ENCODE results near the gene GREB1. TPM values are rescaled to one million over a fixed set of nuclear protein-coding genes. Genes with fewer than 3 reads are reported as not detected.

The GREB1 gene
- total RNA-seq, 1 donor from 2014 or later, result 0.42 TPM

DNA sequence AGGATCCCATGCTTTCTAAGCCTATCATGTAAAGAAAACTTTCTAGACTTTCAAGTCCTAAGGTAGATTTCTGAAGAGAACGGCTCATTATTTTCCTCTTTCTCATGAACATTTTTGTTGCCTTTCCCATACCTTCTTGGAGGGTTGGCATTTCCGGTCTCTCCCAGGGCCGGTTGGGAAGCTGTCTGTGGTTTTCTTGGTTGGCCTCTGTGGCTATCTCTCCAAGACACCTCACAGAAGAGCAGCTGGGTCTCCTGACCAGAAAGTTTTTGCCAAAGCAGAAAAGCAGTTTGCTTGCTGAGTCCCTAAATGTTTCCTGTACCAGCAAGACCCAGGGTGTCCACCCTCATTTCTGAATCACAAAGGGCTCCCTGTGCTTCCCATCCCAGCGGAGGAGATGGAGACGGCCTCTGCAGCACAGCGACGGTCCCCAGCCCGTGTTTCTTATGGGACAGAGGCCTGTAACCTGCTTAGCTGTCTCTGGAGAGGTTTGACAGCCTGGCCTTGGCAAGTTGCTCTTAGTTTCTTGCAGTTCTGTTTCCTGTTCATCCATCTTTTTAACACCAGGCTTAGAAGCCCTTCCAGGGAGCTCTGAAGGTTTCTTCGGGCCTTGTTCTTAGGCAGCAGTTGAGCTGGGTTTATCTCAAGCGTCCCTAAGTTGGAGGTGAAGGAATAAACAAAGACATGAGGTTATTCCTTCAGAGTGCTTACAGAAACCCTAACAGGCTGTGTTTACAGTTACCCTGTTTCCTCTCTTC lies 39.8 kb downstream of the GREB1 start:
- Mint-ChIP-seq H3K9me3 (no peaks in the 10 kb centered on the region), H3K27ac (no peak overlapping the region), H3K4me3 (no peak overlapping the region), H3K27me3 (peaks cover 5% of the 10 kb centered on the region), H3K36me3 (ENCODE audit: low read depth) (no peaks in the 10 kb centered on the region), H3K4me1 (no peaks in the 10 kb centered on the region)
- intact Hi-C loops (cut with micrococcal nuclease), result no loop called here
- DNase-seq (no peak), ATAC-seq (ENCODE audit: low read depth) (no peak)
- CTCF ChIA-PET, result no interaction called here
- POLR2A ChIA-PET, result no interaction called here
- TF ChIP-seq, protein P1, sequence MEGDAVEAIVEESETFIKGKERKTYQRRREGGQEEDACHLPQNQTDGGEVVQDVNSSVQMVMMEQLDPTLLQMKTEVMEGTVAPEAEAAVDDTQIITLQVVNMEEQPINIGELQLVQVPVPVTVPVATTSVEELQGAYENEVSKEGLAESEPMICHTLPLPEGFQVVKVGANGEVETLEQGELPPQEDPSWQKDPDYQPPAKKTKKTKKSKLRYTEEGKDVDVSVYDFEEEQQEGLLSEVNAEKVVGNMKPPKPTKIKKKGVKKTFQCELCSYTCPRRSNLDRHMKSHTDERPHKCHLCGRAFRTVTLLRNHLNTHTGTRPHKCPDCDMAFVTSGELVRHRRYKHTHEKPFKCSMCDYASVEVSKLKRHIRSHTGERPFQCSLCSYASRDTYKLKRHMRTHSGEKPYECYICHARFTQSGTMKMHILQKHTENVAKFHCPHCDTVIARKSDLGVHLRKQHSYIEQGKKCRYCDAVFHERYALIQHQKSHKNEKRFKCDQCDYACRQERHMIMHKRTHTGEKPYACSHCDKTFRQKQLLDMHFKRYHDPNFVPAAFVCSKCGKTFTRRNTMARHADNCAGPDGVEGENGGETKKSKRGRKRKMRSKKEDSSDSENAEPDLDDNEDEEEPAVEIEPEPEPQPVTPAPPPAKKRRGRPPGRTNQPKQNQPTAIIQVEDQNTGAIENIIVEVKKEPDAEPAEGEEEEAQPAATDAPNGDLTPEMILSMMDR (IDR thresholded peaks at IDR 0.05), result no peak

DNA sequence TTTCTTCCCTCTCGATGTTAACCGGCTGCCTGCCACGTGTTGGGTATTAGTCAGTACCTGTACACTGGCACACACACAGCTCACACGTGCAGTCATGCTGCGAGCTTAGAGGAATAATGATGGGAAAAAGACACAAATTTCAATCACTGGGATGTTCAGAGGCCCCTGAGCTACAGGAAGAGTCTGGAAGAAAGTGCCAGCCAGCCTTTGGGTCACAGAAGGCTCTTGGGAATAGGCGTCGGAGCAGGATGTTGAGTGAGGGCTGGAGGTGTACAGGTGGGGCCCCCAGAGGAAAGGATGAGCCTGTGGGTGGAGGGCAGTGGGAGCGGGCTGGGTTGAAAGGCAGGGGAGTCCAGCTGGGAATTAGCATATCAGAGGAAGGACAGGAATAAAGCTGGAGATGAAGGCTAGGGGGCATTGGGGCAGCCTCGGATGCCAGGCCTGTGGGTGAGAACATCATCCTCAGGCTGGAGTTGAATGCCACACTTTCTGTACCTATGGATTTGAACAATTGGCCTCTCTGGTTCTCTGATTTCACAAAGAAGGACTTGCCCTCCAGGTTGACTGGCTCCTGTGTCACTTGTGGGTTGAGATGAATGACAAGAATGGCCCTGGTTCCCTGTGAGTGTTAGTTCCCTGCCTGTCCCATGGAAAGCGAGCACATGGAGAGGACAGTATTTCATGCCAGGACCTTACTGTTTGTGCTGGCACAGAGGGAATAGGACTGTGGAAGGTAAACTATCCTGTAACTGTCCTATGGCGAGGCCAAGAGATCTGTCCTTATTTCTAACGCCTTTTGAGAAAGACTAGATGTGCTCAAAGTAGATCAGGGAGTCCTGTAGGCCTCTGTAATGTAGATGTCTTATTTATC lies 40.6 kb downstream of the GREB1 start:
- no peaks in the 10 kb centered on the region for H3K9me3 Mint-ChIP-seq
- ChIA-PET CTCF (no interaction called here), POLR2A (no interaction called here)
- no peak for ATAC-seq (ENCODE audit: low read depth)
- H3K36me3 Mint-ChIP-seq (ENCODE audit: low read depth), result no peaks in the 10 kb centered on the region
- no peaks in the 10 kb centered on the region for H3K4me1 Mint-ChIP-seq
- no peak overlapping the region for H3K4me3 Mint-ChIP-seq
- no peak for DNase-seq
- H3K27ac Mint-ChIP-seq, result no peak overlapping the region
- peaks cover 3% of the 10 kb centered on the region for H3K27me3 Mint-ChIP-seq
- TF ChIP-seq, protein P1 (IDR thresholded peaks at IDR 0.05), result no peak
- intact Hi-C loops (cut with micrococcal nuclease), result no loop called here

DNA sequence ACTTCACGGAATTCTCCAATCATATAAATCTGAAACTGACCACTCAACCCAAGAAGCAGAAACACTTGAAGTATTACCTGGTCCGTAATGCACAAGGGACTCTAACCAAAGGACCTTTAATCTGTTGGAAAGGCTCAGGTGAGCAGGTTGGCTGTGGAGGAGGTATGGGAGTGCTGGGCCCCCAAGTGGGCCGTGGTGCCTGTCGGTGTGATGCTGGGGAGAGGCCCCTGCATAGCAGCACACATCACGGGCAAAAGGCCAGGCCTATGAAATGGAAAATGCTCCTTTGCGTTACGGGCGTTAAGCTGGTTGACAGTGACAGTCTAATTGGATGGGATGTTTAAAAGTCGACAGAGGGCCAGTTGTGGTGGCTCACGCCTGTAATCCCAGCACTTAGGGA lies 42.6 kb downstream of the GREB1 start:
- ChIA-PET CTCF (no interaction called here), POLR2A (no interaction called here)
- Mint-ChIP-seq H3K36me3 (ENCODE audit: low read depth) (no peaks in the 10 kb centered on the region), H3K27ac (no peak overlapping the region), H3K9me3 (no peaks in the 10 kb centered on the region), H3K4me1 (no peaks in the 10 kb centered on the region), H3K4me3 (no peak overlapping the region), H3K27me3 (no peaks in the 10 kb centered on the region)
- TF ChIP-seq, protein P1 (IDR thresholded peaks at IDR 0.05), result no peak
- no peak for DNase-seq
- intact Hi-C loops (cut with micrococcal nuclease), result no loop called here
- no peak for ATAC-seq (ENCODE audit: low read depth)

DNA sequence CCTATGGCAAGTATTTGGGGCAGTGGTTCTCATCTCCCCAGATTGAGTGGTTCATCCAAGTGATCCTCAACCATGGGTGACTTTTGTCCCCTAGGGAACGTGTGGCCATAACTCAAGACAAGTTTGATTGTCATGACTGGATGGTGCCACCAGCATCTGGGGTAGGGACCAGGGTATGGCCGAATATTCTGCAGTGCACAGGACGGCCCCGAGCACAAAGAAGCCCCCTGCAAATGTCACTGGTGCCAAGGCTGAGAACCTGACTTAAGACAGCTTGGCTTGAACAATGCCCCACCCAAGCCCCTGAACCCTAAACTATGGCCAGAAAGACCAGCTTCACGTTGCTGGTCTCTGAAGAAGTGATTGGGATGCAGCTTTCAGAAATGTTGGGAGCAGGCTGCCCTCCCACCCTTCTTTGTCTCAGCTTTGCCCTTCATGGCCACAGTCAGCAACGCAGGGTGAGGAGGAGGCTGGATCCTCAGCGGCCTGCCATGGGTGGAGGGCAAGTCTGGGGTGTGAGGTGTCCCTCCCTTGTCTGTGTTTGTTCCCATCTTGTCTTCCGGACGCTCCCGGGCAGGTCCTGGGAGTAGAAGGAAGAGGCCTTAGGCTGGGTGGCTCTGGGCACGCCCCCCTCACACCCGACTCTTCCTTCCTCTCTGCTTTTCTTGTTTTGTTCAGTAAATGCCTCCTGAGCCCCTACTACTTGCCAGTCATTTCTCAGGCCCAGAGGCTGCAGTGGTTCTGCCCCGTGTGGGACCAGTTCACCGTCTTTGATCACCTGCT lies 43.4 kb downstream of the GREB1 start:
- DNase-seq, result no peak
- Mint-ChIP-seq H3K9me3 (no peaks in the 10 kb centered on the region), H3K27me3 (no peaks in the 10 kb centered on the region), H3K27ac (no peak overlapping the region), H3K4me3 (no peak overlapping the region), H3K36me3 (ENCODE audit: low read depth) (no peaks in the 10 kb centered on the region), H3K4me1 (no peaks in the 10 kb centered on the region)
- CTCF ChIA-PET, result no interaction called here
- intact Hi-C loops (cut with micrococcal nuclease), result no loop called here
- POLR2A ChIA-PET, result no interaction called here
- TF ChIP-seq, protein P1 (IDR thresholded peaks at IDR 0.05), result no peak
- no peak for ATAC-seq (ENCODE audit: low read depth)
